Endodermal cell (in vitro differentiated cells): ENCODE results near the gene GRXCR2. TPM values are rescaled to one million over a fixed set of nuclear protein-coding genes. Genes with fewer than 3 reads are reported as not detected.

Source experiments
- DNase-seq: peaks from one replicate; pipeline ENCODE4 v3.0.0-alpha.2; 2017
- H3K27ac ChIP-seq: 2 replicates; pipeline ENCODE4 v1.5.1; 2013; ENCODE audit warnings: mild to moderate bottlenecking, low read depth, low read length, moderate library complexity
- H3K27me3 ChIP-seq: 2 replicates; pipeline ENCODE4 v1.6.1; 2013; ENCODE audit warnings: mild to moderate bottlenecking, low read length, moderate library complexity; ENCODE audit not compliant: insufficient read depth, control insufficient read depth, poor library complexity, severe bottlenecking
- H3K36me3 ChIP-seq: 2 replicates; pipeline ENCODE4 v1.7.0; 2013; ENCODE audit warnings: mild to moderate bottlenecking, low read length, moderate library complexity; ENCODE audit not compliant: control insufficient read depth, insufficient read depth
- H3K4me1 ChIP-seq: one replicate; pipeline ENCODE4 v1.7.0; 2013; ENCODE audit warnings: low read length; ENCODE audit not compliant: control insufficient read depth, insufficient read depth
- H3K4me3 ChIP-seq: 2 replicates; pipeline ENCODE4 v1.5.1; 2013; ENCODE audit warnings: mild to moderate bottlenecking, low read length, moderate library complexity
- H3K9ac ChIP-seq: 2 replicates; pipeline ENCODE4 v1.6.1; 2013; ENCODE audit warnings: mild to moderate bottlenecking, low read length, moderate library complexity; ENCODE audit not compliant: poor library complexity, severe bottlenecking; ENCODE audit errors: extremely low read depth
- H3K9me3 ChIP-seq: 2 replicates; pipeline ENCODE4 v1.6.1; 2013; ENCODE audit warnings: mild to moderate bottlenecking, low read length, moderate library complexity; ENCODE audit not compliant: control insufficient read depth
- H3K27ac Mint-ChIP-seq: 2 replicates; pipeline ENCODE4 v1.8.0; 2020; ENCODE audit warnings: mixed read lengths
- H3K27me3 Mint-ChIP-seq: 2 replicates; pipeline ENCODE4 v1.8.0; 2021; ENCODE audit warnings: mild to moderate bottlenecking, mixed read lengths; ENCODE audit not compliant: insufficient read depth
- H3K36me3 Mint-ChIP-seq: 2 replicates; pipeline ENCODE4 v1.8.0; 2020; ENCODE audit warnings: low read depth, mixed read lengths
- H3K4me1 Mint-ChIP-seq: 2 replicates; pipeline ENCODE4 v1.8.0; 2020; ENCODE audit warnings: mixed read lengths
- H3K4me3 Mint-ChIP-seq: 2 replicates; pipeline ENCODE4 v1.8.0; 2020; ENCODE audit warnings: mild to moderate bottlenecking, moderate library complexity, mixed read lengths
- H3K9me3 Mint-ChIP-seq: 2 replicates; pipeline ENCODE4 v1.8.0; 2020; ENCODE audit warnings: mild to moderate bottlenecking, mixed read lengths
- CTCF ChIP-seq: fragments of 200-600 bp; sonication (generic); conservative IDR thresholded peaks from 2 replicates; pipeline ENCODE4 v1.5.0; 2021; ENCODE audit warnings: antibody characterized with exemption, mild to moderate bottlenecking
- WGBS, 2 experiments: methylation state at CpG; one replicate each; pipeline versions ENCODE4 v1.1.5 to v1.1.7; 2013; ENCODE audit warnings: missing lambda C conversion rate in 2 of 2, mixed read lengths in 1 of 2; ENCODE audit not compliant: insufficient coverage in 1 of 2, insufficient read length in 1 of 2; 5-methylcytosine and 5-hydroxymethylcytosine counted together
- total RNA-seq, 2 donors: library from RNA; stranded (reverse); fragmentation: NEBNext Ultra II Directional in 1 of 2; extraction: Animal tissue kit (Norgen Biotek cat#: 25700) in 1 of 2; gene quantifications; 2 replicates in 1 of 2; 3 replicates in 1 of 2; pipeline ENCODE4 v1.2.1, GENCODE V29; 2021

GRXCR2 gene
- total RNA-seq, 2 donors from 2014 or later, result not detected

- H3K27ac Mint-ChIP-seq, result no peak overlapping the region
- no peak overlapping the region for H3K4me3 Mint-ChIP-seq
- Histone ChIP-seq H3K27me3 (no peaks in the 10 kb centered on the region), H3K4me1 (no peaks in the 10 kb centered on the region), H3K9ac (no peak overlapping the region), H3K36me3 (no peaks in the 10 kb centered on the region), H3K9me3 (no peaks in the 10 kb centered on the region), H3K27ac (no peak overlapping the region), H3K4me3 (no peak overlapping the region)
- no peak for DNase-seq
- H3K27me3 Mint-ChIP-seq, result no peaks in the 10 kb centered on the region
- H3K4me1 Mint-ChIP-seq, result peaks cover 12% of the 10 kb centered on the region
- WGBS, 2 experiments, result 90 to 94% methylated on average over 4 to 5 of the region's 5 CpGs
- H3K36me3 Mint-ChIP-seq, result no peaks in the 10 kb centered on the region
- H3K9me3 Mint-ChIP-seq, result no peaks in the 10 kb centered on the region
- no peak for TF ChIP-seq CTCF
Measured at GRCh38 chr5:145912594-145912993, 39.8 kb upstream of the GRXCR2 start.

GRCh38 chr5:145912019-145912418 lies 39.2 kb upstream of the GRXCR2 start:
- TF ChIP-seq CTCF, result no peak
- H3K9me3 ChIP-seq, result no peaks in the 10 kb centered on the region
- no peaks in the 10 kb centered on the region for H3K4me1 ChIP-seq
- Mint-ChIP-seq H3K27ac (no peak overlapping the region), H3K9me3 (no peaks in the 10 kb centered on the region), H3K27me3 (no peaks in the 10 kb centered on the region), H3K4me3 (no peak overlapping the region), H3K4me1 (peaks cover 12% of the 10 kb centered on the region), H3K36me3 (no peaks in the 10 kb centered on the region)
- no peak overlapping the region for H3K27ac ChIP-seq
- no peaks in the 10 kb centered on the region for H3K27me3 ChIP-seq
- no peak overlapping the region for H3K9ac ChIP-seq
- no peak overlapping the region for H3K4me3 ChIP-seq
- H3K36me3 ChIP-seq, result no peaks in the 10 kb centered on the region
- WGBS, 2 experiments, result 90 to 100% methylated on average over 1 to 3 of the region's 3 CpGs
- no peak for DNase-seq

GRCh38 chr5:145911164-145911563 lies 38.4 kb upstream of the GRXCR2 start:
- Mint-ChIP-seq H3K4me3 (no peak overlapping the region), H3K27ac (no peak overlapping the region), H3K9me3 (no peaks in the 10 kb centered on the region), H3K36me3 (no peaks in the 10 kb centered on the region), H3K27me3 (peaks cover 2% of the 10 kb centered on the region), H3K4me1 (peaks cover 12% of the 10 kb centered on the region)
- TF ChIP-seq CTCF, result no peak
- Histone ChIP-seq H3K4me1 (no peaks in the 10 kb centered on the region), H3K36me3 (no peaks in the 10 kb centered on the region), H3K27ac (no peak overlapping the region), H3K27me3 (no peaks in the 10 kb centered on the region), H3K9ac (no peak overlapping the region), H3K4me3 (no peak overlapping the region), H3K9me3 (no peaks in the 10 kb centered on the region)
- DNase-seq, result no peak
- 93% methylated on average over 6 of the region's 6 CpGs for WGBS, 2 experiments
